ENCODE data around the gene SCAPER.

SCAPER gene

DNA sequence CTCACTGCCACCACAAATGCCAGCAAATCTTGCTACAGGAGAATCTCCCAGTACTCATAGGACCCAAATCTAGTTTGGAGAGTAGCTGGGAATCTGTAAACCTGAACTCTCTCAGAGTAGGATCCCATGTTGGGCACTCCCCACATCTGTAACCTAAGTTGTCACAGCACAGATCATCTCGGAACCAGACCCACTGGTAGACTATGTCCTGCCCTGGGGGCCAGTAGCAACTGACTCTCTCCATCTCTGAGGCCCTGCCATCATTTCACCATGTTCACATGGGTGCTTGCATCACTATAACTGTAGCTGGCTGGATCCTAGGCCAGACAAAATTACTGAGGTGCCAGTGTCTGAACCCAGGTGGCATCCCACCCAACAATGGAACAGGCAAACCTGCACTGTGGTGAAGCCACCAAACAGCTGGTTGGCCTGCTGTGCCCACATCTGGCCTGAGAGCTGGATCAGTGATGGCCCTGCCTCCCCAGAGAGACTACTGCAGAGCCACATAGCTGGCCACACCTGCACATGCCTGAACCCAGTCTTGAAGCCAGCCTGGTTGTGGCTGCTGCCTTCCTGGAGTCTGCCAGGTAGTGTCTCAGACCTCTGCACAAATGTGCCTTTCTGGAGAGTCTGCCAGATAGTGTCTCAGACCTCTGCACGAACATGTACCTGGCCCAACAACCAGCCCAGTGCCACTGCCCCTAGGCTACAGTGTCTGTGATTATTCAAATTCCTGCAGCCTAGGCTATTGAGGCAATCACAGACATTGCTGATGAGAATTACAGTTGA is 486.6 kb downstream of the SCAPER start:
- Histone ChIP-seq H4K5ac (ENCODE audit: low read length) (no peak overlapping the region), H3K18ac (ENCODE audit: low read length) (no peak overlapping the region), H3K27me3 (ENCODE audit: insufficient read depth, low read length, poor library complexity) (no peaks in the 10 kb centered on the region), H3K79me2 (ENCODE audit: control insufficient read depth, insufficient read depth, low read length) (no peaks in the 10 kb centered on the region), H2AK5ac (ENCODE audit: low read length) (no peak overlapping the region), H2BK5ac (ENCODE audit: low read length) (no peak overlapping the region), H3K4ac (ENCODE audit: low read depth, low read length) (no peak overlapping the region), H3K4me3 (ENCODE audit: low read length) (no peak overlapping the region), H3K79me1 (ENCODE audit: low read length) (no peaks in the 10 kb centered on the region), H3K4me1 (ENCODE audit: control insufficient read depth, low read depth, low read length) (no peaks in the 10 kb centered on the region), H3K4me2 (ENCODE audit: low read length) (no peak overlapping the region), H4K8ac (ENCODE audit: low read depth, low read length) (no peak overlapping the region), H2BK15ac (replicated peaks; ENCODE audit: low read depth) (no peak overlapping the region), H3K27ac (ENCODE audit: low read depth, low read length) (no peak overlapping the region), H2BK120ac (ENCODE audit: low read depth, low read length) (no peak overlapping the region), H3K36me3 (ENCODE audit: control insufficient read depth, insufficient read depth, low read length) (no peaks in the 10 kb centered on the region), H3K23ac (ENCODE audit: low read length) (no peak overlapping the region), H3K56ac (ENCODE audit: low read length) (no peak overlapping the region), H3K9ac (ENCODE audit: low read length) (no peak overlapping the region)
- WGBS (ENCODE audit: extremely low coverage, insufficient coverage, low lambda C conversion rate), result no CpG with 5 or more reads among the region's 2 CpGs
- DNase-seq, result no peak

DNA sequence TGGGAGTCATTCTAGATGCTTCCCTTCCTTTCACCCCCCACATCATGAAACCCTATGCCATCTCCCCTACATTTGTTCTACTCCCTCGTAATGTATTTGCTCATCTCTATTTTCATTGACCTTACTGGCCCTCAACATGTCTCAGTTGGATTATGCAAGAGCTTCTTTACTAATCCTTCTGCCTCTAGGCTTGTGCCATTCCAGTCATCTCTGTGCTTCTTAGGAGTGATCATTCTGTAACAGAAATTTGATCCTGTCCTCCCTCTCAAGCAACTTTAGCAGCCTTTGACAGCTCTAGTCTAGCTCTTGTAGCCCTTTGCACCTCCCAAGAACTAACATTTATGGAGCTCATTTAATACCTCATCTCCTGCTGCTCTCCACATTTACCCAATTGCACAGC is 503.9 kb downstream of the SCAPER start:
- no peaks in the 10 kb centered on the region for H3K36me3 ChIP-seq (ENCODE audit: control insufficient read depth, insufficient read depth, low read length)
- H3K9ac ChIP-seq (ENCODE audit: low read length), result no peak overlapping the region
- H2BK120ac ChIP-seq (ENCODE audit: low read depth, low read length), result no peak overlapping the region
- H3K23ac ChIP-seq (ENCODE audit: low read length), result no peak overlapping the region
- H3K18ac ChIP-seq (ENCODE audit: low read length), result no peak overlapping the region
- no peak overlapping the region for H3K56ac ChIP-seq (ENCODE audit: low read length)
- WGBS (ENCODE audit: extremely low coverage, insufficient coverage, low lambda C conversion rate), result no CpG with 5 or more reads among the region's 1 CpG
- H3K4me1 ChIP-seq (ENCODE audit: control insufficient read depth, low read depth, low read length), result peaks cover 2% of the 10 kb centered on the region
- H3K79me1 ChIP-seq (ENCODE audit: low read length), result no peaks in the 10 kb centered on the region
- no peaks in the 10 kb centered on the region for H3K79me2 ChIP-seq (ENCODE audit: control insufficient read depth, insufficient read depth, low read length)
- no peak overlapping the region for H3K4me2 ChIP-seq (ENCODE audit: low read length)
- H3K4ac ChIP-seq (ENCODE audit: low read depth, low read length), result no peak overlapping the region
- H2BK5ac ChIP-seq (ENCODE audit: low read length), result no peak overlapping the region
- no peaks in the 10 kb centered on the region for H3K27me3 ChIP-seq (ENCODE audit: insufficient read depth, low read length, poor library complexity)
- no peak overlapping the region for H3K4me3 ChIP-seq (ENCODE audit: low read length)
- no peak for DNase-seq
- H4K8ac ChIP-seq (ENCODE audit: low read depth, low read length), result no peak overlapping the region
- H4K5ac ChIP-seq (ENCODE audit: low read length), result no peak overlapping the region
- no peak overlapping the region for H2AK5ac ChIP-seq (ENCODE audit: low read length)
- no peak overlapping the region for H2BK15ac ChIP-seq (replicated peaks; ENCODE audit: low read depth)
- no peak overlapping the region for H3K27ac ChIP-seq (ENCODE audit: low read depth, low read length)

DNA sequence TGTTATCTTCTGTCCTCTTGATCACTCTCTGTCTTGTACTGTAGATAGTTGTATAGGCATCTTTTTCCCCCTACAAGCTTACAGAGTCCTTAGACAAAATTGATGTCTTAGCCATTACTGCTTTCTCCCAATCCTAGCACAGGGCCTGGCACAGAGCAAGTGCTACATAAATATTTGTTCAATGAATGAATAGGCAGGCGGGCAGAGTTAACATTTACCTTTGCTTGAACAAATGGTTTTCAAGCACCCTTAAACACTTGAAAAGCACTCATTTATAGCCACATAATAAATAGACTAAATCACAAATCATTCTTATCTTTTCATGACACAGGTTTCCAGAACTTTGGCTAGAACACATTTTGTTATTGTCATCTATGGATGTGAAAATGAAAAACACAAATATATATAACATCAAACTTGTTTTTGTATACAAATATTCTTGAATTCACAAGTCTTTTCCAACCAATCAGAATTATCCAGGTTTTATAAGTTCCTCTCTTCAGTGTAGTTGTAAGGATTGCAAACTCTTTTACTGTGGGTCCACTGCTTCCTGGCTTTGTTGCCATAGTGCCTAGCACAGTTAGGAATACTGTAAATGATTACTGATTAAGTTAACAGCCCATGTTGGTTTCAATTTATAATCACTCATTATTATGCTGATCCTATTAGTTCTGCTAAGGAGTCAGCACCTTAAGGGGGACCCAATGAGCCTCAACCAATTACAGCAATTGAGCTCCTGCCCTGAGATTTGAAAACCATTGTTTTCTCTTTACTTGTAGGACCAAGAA is 506.6 kb downstream of the SCAPER start:
- Histone ChIP-seq H3K23ac (ENCODE audit: low read length) (no peak overlapping the region), H3K4me2 (ENCODE audit: low read length) (no peak overlapping the region), H4K8ac (ENCODE audit: low read depth, low read length) (no peak overlapping the region), H3K4me1 (ENCODE audit: control insufficient read depth, low read depth, low read length) (peaks cover 6% of the 10 kb centered on the region), H3K27me3 (ENCODE audit: insufficient read depth, low read length, poor library complexity) (no peaks in the 10 kb centered on the region), H4K5ac (ENCODE audit: low read length) (no peak overlapping the region), H3K56ac (ENCODE audit: low read length) (no peak overlapping the region), H3K79me1 (ENCODE audit: low read length) (no peaks in the 10 kb centered on the region), H3K36me3 (ENCODE audit: control insufficient read depth, insufficient read depth, low read length) (no peaks in the 10 kb centered on the region), H3K9ac (ENCODE audit: low read length) (no peak overlapping the region), H2BK15ac (replicated peaks; ENCODE audit: low read depth) (no peak overlapping the region), H3K4me3 (ENCODE audit: low read length) (no peak overlapping the region), H2BK5ac (ENCODE audit: low read length) (no peak overlapping the region), H3K27ac (ENCODE audit: low read depth, low read length) (no peak overlapping the region), H2BK120ac (ENCODE audit: low read depth, low read length) (no peak overlapping the region), H3K79me2 (ENCODE audit: control insufficient read depth, insufficient read depth, low read length) (no peaks in the 10 kb centered on the region), H3K4ac (ENCODE audit: low read depth, low read length) (no peak overlapping the region), H3K18ac (ENCODE audit: low read length) (no peak overlapping the region), H2AK5ac (ENCODE audit: low read length) (no peak overlapping the region)
- no peak for DNase-seq
- WGBS (ENCODE audit: extremely low coverage, insufficient coverage, low lambda C conversion rate), result no CpG with 5 or more reads among the region's 1 CpG

DNA sequence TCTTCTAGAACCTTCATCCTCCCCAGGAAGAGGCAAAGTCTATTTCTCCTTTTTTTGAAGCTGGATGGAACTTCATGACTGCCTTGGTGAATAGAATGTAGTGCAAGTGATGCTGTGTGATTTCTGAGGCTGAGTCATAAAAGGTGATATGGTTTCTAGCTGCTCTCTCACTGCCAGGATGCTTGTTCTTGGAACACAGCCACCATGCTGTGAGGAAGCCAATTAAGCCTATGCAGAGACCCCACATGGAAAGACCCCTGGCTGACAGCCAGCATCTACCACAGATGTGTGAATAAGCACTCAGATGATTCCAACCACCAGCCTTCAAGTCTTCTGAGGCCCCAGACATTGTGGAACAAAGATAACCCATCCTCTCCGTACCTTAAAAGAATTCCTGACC is 511.5 kb downstream of the SCAPER start:
- no peak overlapping the region for H3K23ac ChIP-seq (ENCODE audit: low read length)
- H3K4me1 ChIP-seq (ENCODE audit: control insufficient read depth, low read depth, low read length), result peaks cover 5% of the 10 kb centered on the region
- H3K9ac ChIP-seq (ENCODE audit: low read length), result no peak overlapping the region
- no peak overlapping the region for H3K4me3 ChIP-seq (ENCODE audit: low read length)
- H3K79me2 ChIP-seq (ENCODE audit: control insufficient read depth, insufficient read depth, low read length), result no peaks in the 10 kb centered on the region
- no peak overlapping the region for H2BK120ac ChIP-seq (ENCODE audit: low read depth, low read length)
- H3K18ac ChIP-seq (ENCODE audit: low read length), result no peak overlapping the region
- H3K4me2 ChIP-seq (ENCODE audit: low read length), result no peak overlapping the region
- H2AK5ac ChIP-seq (ENCODE audit: low read length), result no peak overlapping the region
- H3K4ac ChIP-seq (ENCODE audit: low read depth, low read length), result no peak overlapping the region
- H3K56ac ChIP-seq (ENCODE audit: low read length), result no peak overlapping the region
- peak; percentile 51 for DNase-seq
- no peak overlapping the region for H4K8ac ChIP-seq (ENCODE audit: low read depth, low read length)
- no peak overlapping the region for H3K27ac ChIP-seq (ENCODE audit: low read depth, low read length)
- no peak overlapping the region for H2BK15ac ChIP-seq (replicated peaks; ENCODE audit: low read depth)
- H3K79me1 ChIP-seq (ENCODE audit: low read length), result no peaks in the 10 kb centered on the region
- no peaks in the 10 kb centered on the region for H3K27me3 ChIP-seq (ENCODE audit: insufficient read depth, low read length, poor library complexity)
- WGBS (ENCODE audit: extremely low coverage, insufficient coverage, low lambda C conversion rate), result no CpG with 5 or more reads among the region's 1 CpG
- H2BK5ac ChIP-seq (ENCODE audit: low read length), result no peak overlapping the region
- no peak overlapping the region for H4K5ac ChIP-seq (ENCODE audit: low read length)
- H3K36me3 ChIP-seq (ENCODE audit: control insufficient read depth, insufficient read depth, low read length), result no peaks in the 10 kb centered on the region

DNA sequence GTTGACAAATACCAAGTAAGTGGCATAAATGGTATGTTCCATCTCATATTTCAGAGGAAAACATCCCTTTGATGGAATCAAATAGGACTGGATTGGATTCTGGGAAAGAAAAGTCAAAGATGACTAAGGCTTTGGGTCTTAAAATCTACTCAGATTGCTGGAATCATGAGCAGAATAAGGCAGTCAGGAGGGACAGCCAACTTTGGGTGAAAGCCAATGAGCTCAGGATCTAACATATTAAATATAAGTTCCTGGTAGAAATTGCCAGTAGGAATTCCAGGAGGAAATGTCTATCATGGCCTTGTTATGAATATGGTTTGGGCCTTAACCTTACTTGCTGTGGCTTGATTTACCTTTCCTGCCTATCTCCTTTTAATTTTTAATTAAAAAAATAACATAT is 513.3 kb downstream of the SCAPER start:
- no peak overlapping the region for H3K23ac ChIP-seq (ENCODE audit: low read length)
- no peaks in the 10 kb centered on the region for H3K79me1 ChIP-seq (ENCODE audit: low read length)
- no peak overlapping the region for H3K9ac ChIP-seq (ENCODE audit: low read length)
- no peak overlapping the region for H2AK5ac ChIP-seq (ENCODE audit: low read length)
- no peak overlapping the region for H3K4me3 ChIP-seq (ENCODE audit: low read length)
- no peak overlapping the region for H4K8ac ChIP-seq (ENCODE audit: low read depth, low read length)
- H4K5ac ChIP-seq (ENCODE audit: low read length), result no peak overlapping the region
- no peaks in the 10 kb centered on the region for H3K79me2 ChIP-seq (ENCODE audit: control insufficient read depth, insufficient read depth, low read length)
- no peak overlapping the region for H3K56ac ChIP-seq (ENCODE audit: low read length)
- H2BK5ac ChIP-seq (ENCODE audit: low read length), result no peak overlapping the region
- no peak overlapping the region for H3K27ac ChIP-seq (ENCODE audit: low read depth, low read length)
- peaks cover 5% of the 10 kb centered on the region for H3K4me1 ChIP-seq (ENCODE audit: control insufficient read depth, low read depth, low read length)
- H2BK120ac ChIP-seq (ENCODE audit: low read depth, low read length), result no peak overlapping the region
- no peak overlapping the region for H2BK15ac ChIP-seq (replicated peaks; ENCODE audit: low read depth)
- H3K4me2 ChIP-seq (ENCODE audit: low read length), result no peak overlapping the region
- DNase-seq, result no peak
- H3K18ac ChIP-seq (ENCODE audit: low read length), result no peak overlapping the region
- no peaks in the 10 kb centered on the region for H3K36me3 ChIP-seq (ENCODE audit: control insufficient read depth, insufficient read depth, low read length)
- H3K27me3 ChIP-seq (ENCODE audit: insufficient read depth, low read length, poor library complexity), result no peaks in the 10 kb centered on the region
- no peak overlapping the region for H3K4ac ChIP-seq (ENCODE audit: low read depth, low read length)

Data from mesendoderm (in vitro differentiated cells).